Measurements from ENCODE around the gene SHMT2.

DNA sequence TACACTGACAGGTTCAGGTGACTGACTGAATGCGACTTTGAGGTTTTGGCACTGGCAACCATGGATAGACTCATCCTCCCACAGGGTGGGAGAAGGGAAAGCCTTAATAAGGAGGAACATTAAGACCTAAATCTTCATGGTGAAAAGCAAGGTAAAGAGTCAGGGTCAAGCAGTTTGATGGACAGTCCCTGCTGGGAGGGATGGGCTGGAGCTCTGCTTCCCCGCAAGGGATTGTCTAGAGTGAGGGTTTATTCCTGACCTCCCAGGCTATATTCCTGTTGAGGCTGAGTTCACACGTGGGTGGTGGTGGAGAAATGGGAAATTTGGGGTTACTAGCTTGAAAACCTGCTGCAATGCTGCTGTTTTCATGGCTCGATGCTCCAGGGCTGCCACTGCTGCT lies 30.9 kb downstream of the SHMT2 start:
- TF ChIP-seq, protein P1, sequence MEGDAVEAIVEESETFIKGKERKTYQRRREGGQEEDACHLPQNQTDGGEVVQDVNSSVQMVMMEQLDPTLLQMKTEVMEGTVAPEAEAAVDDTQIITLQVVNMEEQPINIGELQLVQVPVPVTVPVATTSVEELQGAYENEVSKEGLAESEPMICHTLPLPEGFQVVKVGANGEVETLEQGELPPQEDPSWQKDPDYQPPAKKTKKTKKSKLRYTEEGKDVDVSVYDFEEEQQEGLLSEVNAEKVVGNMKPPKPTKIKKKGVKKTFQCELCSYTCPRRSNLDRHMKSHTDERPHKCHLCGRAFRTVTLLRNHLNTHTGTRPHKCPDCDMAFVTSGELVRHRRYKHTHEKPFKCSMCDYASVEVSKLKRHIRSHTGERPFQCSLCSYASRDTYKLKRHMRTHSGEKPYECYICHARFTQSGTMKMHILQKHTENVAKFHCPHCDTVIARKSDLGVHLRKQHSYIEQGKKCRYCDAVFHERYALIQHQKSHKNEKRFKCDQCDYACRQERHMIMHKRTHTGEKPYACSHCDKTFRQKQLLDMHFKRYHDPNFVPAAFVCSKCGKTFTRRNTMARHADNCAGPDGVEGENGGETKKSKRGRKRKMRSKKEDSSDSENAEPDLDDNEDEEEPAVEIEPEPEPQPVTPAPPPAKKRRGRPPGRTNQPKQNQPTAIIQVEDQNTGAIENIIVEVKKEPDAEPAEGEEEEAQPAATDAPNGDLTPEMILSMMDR (IDR thresholded peaks at IDR 0.05 in 2 of 3, conservative IDR thresholded peaks at IDR 0.05 in 1 of 3; ENCODE audit: borderline replicate concordance in 1 of 3, insufficient read depth in 1 of 3, low read depth in 2 of 3, low read length in 2 of 3): no peak
- TF ChIP-seq, protein P2, sequence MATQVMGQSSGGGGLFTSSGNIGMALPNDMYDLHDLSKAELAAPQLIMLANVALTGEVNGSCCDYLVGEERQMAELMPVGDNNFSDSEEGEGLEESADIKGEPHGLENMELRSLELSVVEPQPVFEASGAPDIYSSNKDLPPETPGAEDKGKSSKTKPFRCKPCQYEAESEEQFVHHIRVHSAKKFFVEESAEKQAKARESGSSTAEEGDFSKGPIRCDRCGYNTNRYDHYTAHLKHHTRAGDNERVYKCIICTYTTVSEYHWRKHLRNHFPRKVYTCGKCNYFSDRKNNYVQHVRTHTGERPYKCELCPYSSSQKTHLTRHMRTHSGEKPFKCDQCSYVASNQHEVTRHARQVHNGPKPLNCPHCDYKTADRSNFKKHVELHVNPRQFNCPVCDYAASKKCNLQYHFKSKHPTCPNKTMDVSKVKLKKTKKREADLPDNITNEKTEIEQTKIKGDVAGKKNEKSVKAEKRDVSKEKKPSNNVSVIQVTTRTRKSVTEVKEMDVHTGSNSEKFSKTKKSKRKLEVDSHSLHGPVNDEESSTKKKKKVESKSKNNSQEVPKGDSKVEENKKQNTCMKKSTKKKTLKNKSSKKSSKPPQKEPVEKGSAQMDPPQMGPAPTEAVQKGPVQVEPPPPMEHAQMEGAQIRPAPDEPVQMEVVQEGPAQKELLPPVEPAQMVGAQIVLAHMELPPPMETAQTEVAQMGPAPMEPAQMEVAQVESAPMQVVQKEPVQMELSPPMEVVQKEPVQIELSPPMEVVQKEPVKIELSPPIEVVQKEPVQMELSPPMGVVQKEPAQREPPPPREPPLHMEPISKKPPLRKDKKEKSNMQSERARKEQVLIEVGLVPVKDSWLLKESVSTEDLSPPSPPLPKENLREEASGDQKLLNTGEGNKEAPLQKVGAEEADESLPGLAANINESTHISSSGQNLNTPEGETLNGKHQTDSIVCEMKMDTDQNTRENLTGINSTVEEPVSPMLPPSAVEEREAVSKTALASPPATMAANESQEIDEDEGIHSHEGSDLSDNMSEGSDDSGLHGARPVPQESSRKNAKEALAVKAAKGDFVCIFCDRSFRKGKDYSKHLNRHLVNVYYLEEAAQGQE (IDR thresholded peaks at IDR 0.05; ENCODE audit: low read depth): no peak
- TF ChIP-seq EZH2phosphoT487 (IDR thresholded peaks at IDR 0.05; ENCODE audit: borderline replicate concordance): no peak
- TF ChIP-seq CEBPB (IDR thresholded peaks at IDR 0.05; ENCODE audit: low read depth): no peak
- no peak for TF ChIP-seq EZH2 (IDR thresholded peaks at IDR 0.05)
- TF ChIP-seq POLR2AphosphoS5 (IDR thresholded peaks at IDR 0.05; ENCODE audit: low read depth, low read length): no peak
- no peak for TF ChIP-seq POLR2A (IDR thresholded peaks at IDR 0.05; ENCODE audit: borderline replicate concordance, extremely low read depth, insufficient read depth, insufficient read length)
- no peak for TF ChIP-seq SRF (IDR thresholded peaks at IDR 0.05; ENCODE audit: low read depth)
- TF ChIP-seq EGR1 (IDR thresholded peaks at IDR 0.05; ENCODE audit: low read depth): no peak
- TF ChIP-seq ZNF274 (IDR thresholded peaks at IDR 0.05; ENCODE audit: low read depth, low read length): no peak
- no peak for TF ChIP-seq ZFX (IDR thresholded peaks at IDR 0.05)
- no peak for TF ChIP-seq RAD21 (IDR thresholded peaks at IDR 0.05; ENCODE audit: low read depth)
- no peak for TF ChIP-seq MAX (IDR thresholded peaks at IDR 0.05)
